HepG2 (cell line): ENCODE measurements around the gene MYORG. TPM values are rescaled to one million over a fixed set of nuclear protein-coding genes. Genes with fewer than 3 reads are reported as not detected.

Experiments used
- BHLHE40 ChIP-seq: IDR thresholded peaks from 2 replicates; pipeline ENCODE4 v1.6.1; 2011; ENCODE audit warnings: low read length, improper control_type of control experiment
- CSRNP2 ChIP-seq: sonication (generic); formaldehyde crosslinking; conservative IDR thresholded peaks from 2 replicates; pipeline ENCODE4 v1.8.0; 2022; ENCODE audit warnings: low read depth, missing genetic modification reagents
- KAT8 ChIP-seq: IDR thresholded peaks from 2 replicates; pipeline ENCODE4 v1.6.1; 2016; ENCODE audit warnings: missing genetic modification reagents, missing compliant biosample characterization
- MED8 ChIP-seq: sonication (generic); formaldehyde crosslinking; IDR thresholded peaks from 2 replicates; pipeline ENCODE4 v1.8.1; 2023; ENCODE audit warnings: mild to moderate bottlenecking, missing genetic modification reagents; ENCODE audit not compliant: insufficient replicate concordance
- NR2F2 ChIP-seq: IDR thresholded peaks from 2 replicates; pipeline ENCODE4 v1.6.1; 2012; ENCODE audit warnings: low read depth, inconsistent platforms, borderline replicate concordance
- PPARG ChIP-seq: conservative IDR thresholded peaks from 2 replicates; pipeline ENCODE4 v1.6.1; 2016; ENCODE audit warnings: missing biosample characterization, missing genetic modification reagents
- PRPF4 ChIP-seq: fragments of 200-400 bp; formaldehyde crosslinking; IDR thresholded peaks from 2 replicates; pipeline ENCODE4 v1.6.1; 2016; ENCODE audit warnings: low read length, low read depth; ENCODE audit not compliant: poor library complexity, severe bottlenecking
- RNF219 ChIP-seq: sonication (generic); formaldehyde crosslinking; IDR thresholded peaks from 2 replicates; pipeline ENCODE4 v1.5.0; 2020; ENCODE audit warnings: mild to moderate bottlenecking, missing genetic modification reagents
- RXRB ChIP-seq: IDR thresholded peaks from 2 replicates; pipeline ENCODE4 v1.6.1; 2016; ENCODE audit warnings: borderline replicate concordance, missing genetic modification reagents, missing compliant biosample characterization
- ZFP1 ChIP-seq: IDR thresholded peaks from 2 replicates; pipeline ENCODE4 v1.6.1; 2016
- ZKSCAN5 ChIP-seq: sonication (generic); formaldehyde crosslinking; IDR thresholded peaks from 2 replicates; pipeline ENCODE4 v1.5.1; 2020; ENCODE audit warnings: mild to moderate bottlenecking, missing genetic modification reagents
- ZNF460 ChIP-seq: sonication (generic); formaldehyde crosslinking; IDR thresholded peaks from 2 replicates; pipeline ENCODE4 v1.5.1; 2020; ENCODE audit warnings: missing genetic modification reagents, mild to moderate bottlenecking, borderline replicate concordance
- ZNF549 ChIP-seq: sonication (generic); formaldehyde crosslinking; IDR thresholded peaks from 2 replicates; pipeline ENCODE4 v1.5.0; 2020; ENCODE audit warnings: missing genetic modification reagents
- ZNF556 ChIP-seq: sonication (generic); formaldehyde crosslinking; IDR thresholded peaks from 2 replicates; pipeline ENCODE4 v1.4.0; 2020; ENCODE audit warnings: mild to moderate bottlenecking, missing genetic modification reagents, borderline replicate concordance
- ZNF780A ChIP-seq: sonication (generic); formaldehyde crosslinking; IDR thresholded peaks from 2 replicates; pipeline ENCODE4 v1.8.0; 2022; ENCODE audit warnings: mild to moderate bottlenecking, missing genetic modification reagents, moderate library complexity
- ZNF790 ChIP-seq: sonication (generic); formaldehyde crosslinking; IDR thresholded peaks from 2 replicates; pipeline ENCODE4 v1.8.0; 2022; ENCODE audit warnings: missing genetic modification reagents, mild to moderate bottlenecking, borderline replicate concordance
- ZNF792 ChIP-seq: IDR thresholded peaks from 2 replicates; pipeline ENCODE4 v1.6.1; 2016
- ZNF83 ChIP-seq: sonication (generic); formaldehyde crosslinking; IDR thresholded peaks from 2 replicates; pipeline ENCODE4 v1.4.0; 2020; ENCODE audit warnings: missing genetic modification reagents, mild to moderate bottlenecking, borderline replicate concordance
- polyA plus RNA-seq, 8 experiments: library from polyadenylated mRNA; depleted of rRNA in 3 of 8; stranded (reverse) in 7 of 8; unstranded in 1 of 8; fragments of >200 nt; fragmentation: Illumina TruSeq in 4 of 8; extraction: Trizol in 4 of 8; gene quantifications; 2 replicates each; pipeline versions ENCODE4 v1.2.1 to v1.2.3, GENCODE V29; 2011 to 2016; ENCODE audit warnings: low read depth in 4 of 8, missing spikeins in 1 of 8, mixed read lengths in 1 of 8; ENCODE audit not compliant: insufficient read depth in 1 of 8
- total RNA-seq, 5 experiments: library from RNA; depleted of rRNA; stranded (reverse); fragments of >200 nt; fragmentation: Illumina TruSeq; extraction: Trizol; gene quantifications; 2 replicates each; pipeline ENCODE4 v1.2.3, GENCODE V29; 2016; ENCODE audit warnings: low read depth in 1 of 5
- TF ChIP-seq, protein P1 (sequence below): fragments of 450-650 bp; IDR thresholded peaks from 2 replicates; pipeline ENCODE4 v1.6.1; 2017
- TF ChIP-seq, protein P2 (sequence below): IDR thresholded peaks from 2 replicates; pipeline ENCODE4 v1.6.1; 2016; ENCODE audit warnings: missing genetic modification reagents, missing compliant biosample characterization
- TF ChIP-seq, protein P3 (sequence below): sonication (generic); formaldehyde crosslinking; IDR thresholded peaks from 2 replicates; pipeline ENCODE4 v1.5.1; 2020; ENCODE audit warnings: missing genetic modification reagents, mild to moderate bottlenecking, borderline replicate concordance

Gene MYORG
- total and polyA plus RNA-seq, 2 of the 13 experiments (the other 11 are each of a cell fraction or from before 2014, with no cell fraction given): 11.1 to 22.4 TPM

GRCh38 chr9:34374905-34375552, 1.7 kb downstream of the MYORG start (continued):
- TF ChIP-seq PPARG (CRISPR knock-in tag): no peak
- TF ChIP-seq ZNF556: peak; percentile 76; the same call in 1 of the 2 replicates
- TF ChIP-seq, protein P1, sequence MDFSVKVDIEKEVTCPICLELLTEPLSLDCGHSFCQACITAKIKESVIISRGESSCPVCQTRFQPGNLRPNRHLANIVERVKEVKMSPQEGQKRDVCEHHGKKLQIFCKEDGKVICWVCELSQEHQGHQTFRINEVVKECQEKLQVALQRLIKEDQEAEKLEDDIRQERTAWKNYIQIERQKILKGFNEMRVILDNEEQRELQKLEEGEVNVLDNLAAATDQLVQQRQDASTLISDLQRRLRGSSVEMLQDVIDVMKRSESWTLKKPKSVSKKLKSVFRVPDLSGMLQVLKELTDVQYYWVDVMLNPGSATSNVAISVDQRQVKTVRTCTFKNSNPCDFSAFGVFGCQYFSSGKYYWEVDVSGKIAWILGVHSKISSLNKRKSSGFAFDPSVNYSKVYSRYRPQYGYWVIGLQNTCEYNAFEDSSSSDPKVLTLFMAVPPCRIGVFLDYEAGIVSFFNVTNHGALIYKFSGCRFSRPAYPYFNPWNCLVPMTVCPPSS: no peak
- TF ChIP-seq ZNF780A (CRISPR knock-in tag): no peak
- TF ChIP-seq, protein P2, sequence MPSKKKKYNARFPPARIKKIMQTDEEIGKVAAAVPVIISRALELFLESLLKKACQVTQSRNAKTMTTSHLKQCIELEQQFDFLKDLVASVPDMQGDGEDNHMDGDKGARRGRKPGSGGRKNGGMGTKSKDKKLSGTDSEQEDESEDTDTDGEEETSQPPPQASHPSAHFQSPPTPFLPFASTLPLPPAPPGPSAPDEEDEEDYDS: peak; percentile 78
- no peak for TF ChIP-seq BHLHE40
- TF ChIP-seq MED8 (CRISPR knock-in tag): no peak
- TF ChIP-seq, protein P3, sequence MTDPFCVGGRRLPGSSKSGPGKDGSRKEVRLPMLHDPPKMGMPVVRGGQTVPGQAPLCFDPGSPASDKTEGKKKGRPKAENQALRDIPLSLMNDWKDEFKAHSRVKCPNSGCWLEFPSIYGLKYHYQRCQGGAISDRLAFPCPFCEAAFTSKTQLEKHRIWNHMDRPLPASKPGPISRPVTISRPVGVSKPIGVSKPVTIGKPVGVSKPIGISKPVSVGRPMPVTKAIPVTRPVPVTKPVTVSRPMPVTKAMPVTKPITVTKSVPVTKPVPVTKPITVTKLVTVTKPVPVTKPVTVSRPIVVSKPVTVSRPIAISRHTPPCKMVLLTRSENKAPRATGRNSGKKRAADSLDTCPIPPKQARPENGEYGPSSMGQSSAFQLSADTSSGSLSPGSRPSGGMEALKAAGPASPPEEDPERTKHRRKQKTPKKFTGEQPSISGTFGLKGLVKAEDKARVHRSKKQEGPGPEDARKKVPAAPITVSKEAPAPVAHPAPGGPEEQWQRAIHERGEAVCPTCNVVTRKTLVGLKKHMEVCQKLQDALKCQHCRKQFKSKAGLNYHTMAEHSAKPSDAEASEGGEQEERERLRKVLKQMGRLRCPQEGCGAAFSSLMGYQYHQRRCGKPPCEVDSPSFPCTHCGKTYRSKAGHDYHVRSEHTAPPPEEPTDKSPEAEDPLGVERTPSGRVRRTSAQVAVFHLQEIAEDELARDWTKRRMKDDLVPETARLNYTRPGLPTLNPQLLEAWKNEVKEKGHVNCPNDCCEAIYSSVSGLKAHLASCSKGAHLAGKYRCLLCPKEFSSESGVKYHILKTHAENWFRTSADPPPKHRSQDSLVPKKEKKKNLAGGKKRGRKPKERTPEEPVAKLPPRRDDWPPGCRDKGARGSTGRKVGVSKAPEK (CRISPR knock-in tag): no peak
- no peak for TF ChIP-seq ZNF790 (CRISPR knock-in tag)
- TF ChIP-seq ZKSCAN5 (CRISPR knock-in tag): no peak
- no peak for TF ChIP-seq ZNF83
- TF ChIP-seq RXRB: peak; percentile 58; the same call in 1 of the 2 replicates
- no peak for TF ChIP-seq ZNF549 (CRISPR knock-in tag)
- TF ChIP-seq ZNF792 (CRISPR knock-in tag): no peak; the same call in 1 of the 2 replicates
- TF ChIP-seq KAT8: 0 out of 2 replicates have a peak, but pooled peaks have one; percentile 40
- no peak for TF ChIP-seq NR2F2
- no peak for TF ChIP-seq CSRNP2 (CRISPR knock-in tag)
- no peak for TF ChIP-seq RNF219 (CRISPR knock-in tag)
- no peak for TF ChIP-seq PRPF4
- TF ChIP-seq ZNF460: no peak; the same call in 1 of the 2 replicates
- TF ChIP-seq ZFP1 (CRISPR knock-in tag): no peak
